Measurements from ENCODE around the gene HSP90AA1.
"Not testable (repeated sequence)": the region's sequence is repeated elsewhere in the genome, so short reads cannot be mapped to it uniquely, and the experiment has no call there.

Gene HSP90AA1

GRCh38 chr14:102086972-102087761 lies at the start of gene HSP90AA1:
Gene HSP90AA1, minus strand, starts transcription at chr14:102087044. Its CDS starts 666 bp downstream, at chr14:102086378.
- DNase-seq (ENCODE audit: low read depth in 2 of 2): peak; percentile 93 to 94

- not testable (repeated sequence) for DNase-seq (ENCODE audit: low read depth in 2 of 2)
These were observed 48.6 kb upstream of the HSP90AA1 start for GRCh38 chr14:102135456-102135855.

- DNase-seq (ENCODE audit: low read depth in 2 of 2): not testable (repeated sequence)
These were observed 47.9 kb upstream of the HSP90AA1 start for GRCh38 chr14:102134719-102135118.

DNA sequence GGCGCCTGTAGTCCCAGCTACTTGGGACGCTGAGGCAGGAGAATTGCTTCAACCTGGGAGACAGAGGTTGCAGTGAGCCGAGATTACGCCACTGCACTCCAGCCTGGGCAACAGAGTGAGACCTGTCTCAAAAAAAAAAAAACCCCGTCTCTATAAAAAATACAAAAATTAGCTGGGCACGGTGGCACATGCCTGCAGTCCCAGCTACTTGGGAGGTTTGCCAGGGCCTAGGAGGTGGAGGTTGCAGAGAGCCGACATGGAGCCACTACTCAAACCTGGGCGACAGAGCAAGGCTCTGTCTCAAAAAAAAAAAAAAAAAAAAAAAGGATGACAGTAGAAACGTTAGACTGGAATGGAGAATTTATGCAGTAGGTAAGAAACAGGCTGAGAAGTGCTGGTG lies 47.2 kb upstream of the HSP90AA1 start:
- not testable (repeated sequence) for DNase-seq (ENCODE audit: low read depth in 2 of 2)

DNA sequence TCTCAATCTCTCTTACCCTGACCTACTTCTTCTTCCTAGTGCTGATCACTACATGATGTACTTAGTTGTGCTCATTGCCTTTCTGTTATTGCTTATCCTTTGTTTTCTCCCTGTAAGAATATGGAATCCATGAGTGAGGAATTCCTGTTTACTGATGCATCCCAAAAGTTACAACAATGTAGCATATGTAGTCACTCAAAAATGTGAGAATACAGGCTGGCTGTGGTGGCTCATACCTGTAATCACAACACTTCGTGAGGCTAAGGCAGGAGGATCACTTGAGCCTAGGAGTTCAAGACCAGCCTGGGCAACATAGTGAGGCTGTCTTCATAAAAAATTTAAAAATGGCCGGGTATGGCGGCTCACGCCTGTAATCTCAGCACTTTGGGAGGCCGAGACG lies 44.9 kb upstream of the HSP90AA1 start:
- DNase-seq (ENCODE audit: low read depth in 2 of 2): no peak

DNA sequence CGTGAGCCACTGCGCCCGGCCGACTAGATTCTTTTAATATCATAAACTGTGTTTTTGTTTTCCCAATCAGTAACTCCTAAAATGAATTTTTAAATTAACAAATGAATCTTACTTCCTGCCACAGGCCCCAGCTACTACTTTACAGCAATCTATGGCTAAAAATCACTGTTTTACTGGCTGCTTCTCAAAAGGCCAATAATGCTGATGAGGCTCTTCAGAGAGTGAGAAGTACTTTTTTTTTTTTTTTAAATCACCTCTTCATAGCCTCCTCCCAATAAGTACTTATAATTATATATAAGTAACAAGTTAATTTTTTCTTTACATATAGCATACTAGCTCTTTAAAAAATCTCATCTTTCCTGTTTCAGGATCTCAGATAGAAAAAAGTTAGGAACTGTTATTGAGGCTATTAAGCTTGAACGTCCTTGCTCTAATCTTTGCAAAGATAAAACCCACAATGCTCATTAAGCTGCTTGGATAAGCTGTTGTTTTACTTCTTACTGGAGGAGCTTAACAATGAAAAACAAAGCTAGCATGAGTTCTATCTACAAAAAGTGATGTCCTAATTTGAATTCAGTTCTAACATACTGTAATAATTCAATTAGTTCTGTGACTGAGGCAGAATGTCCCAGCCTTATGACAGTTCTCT lies 40.1 kb upstream of the HSP90AA1 start:
- no peak for DNase-seq (ENCODE audit: low read depth in 2 of 2)

DNA sequence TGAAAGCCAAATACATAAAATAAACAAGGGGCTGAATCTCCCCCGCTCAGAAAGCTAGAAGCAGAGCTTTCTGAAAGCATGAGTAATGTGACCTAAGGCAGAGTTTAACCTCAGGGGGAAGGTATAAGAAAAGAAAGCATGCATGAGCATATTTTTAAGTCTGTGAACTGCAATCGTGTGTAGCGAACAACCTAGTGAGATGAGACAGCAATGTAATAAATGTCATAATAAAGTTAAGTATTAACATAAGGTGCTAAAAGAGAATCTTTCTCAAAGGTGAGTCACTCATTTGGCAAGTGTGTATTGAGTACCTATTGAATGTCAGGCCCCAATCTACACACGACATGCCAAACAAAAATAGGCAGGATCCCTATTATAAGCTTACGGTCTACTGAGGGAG lies 38.7 kb upstream of the HSP90AA1 start:
- DNase-seq (ENCODE audit: low read depth in 2 of 2): no peak

DNA sequence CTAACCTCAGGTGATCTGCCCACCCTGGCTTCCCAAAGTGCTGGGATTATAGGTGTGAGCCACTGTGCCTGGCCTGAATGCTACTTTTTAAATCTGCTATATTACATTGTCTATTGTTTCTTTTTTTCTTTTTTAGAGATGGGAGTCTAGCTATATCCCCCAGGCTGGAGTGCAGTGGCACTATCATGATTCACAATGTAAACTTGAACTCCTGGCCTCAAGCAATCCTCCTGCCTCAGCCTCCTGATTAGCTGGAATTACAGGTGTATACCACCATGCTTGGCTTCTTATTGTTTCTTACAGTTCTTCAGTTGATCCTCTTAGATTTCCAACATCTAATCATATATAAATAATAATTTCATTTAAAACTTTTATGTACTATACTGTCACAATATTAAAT lies 37.6 kb upstream of the HSP90AA1 start:
- no peak for DNase-seq (ENCODE audit: low read depth in 2 of 2)

GRCh38 chr14:102121567-102121966 lies 34.7 kb upstream of the HSP90AA1 start:
- DNase-seq (ENCODE audit: low read depth in 2 of 2): no peak

- no peak for DNase-seq (ENCODE audit: low read depth in 2 of 2)
These were observed 34.0 kb upstream of the HSP90AA1 start for GRCh38 chr14:102120888-102121287.

- DNase-seq (ENCODE audit: low read depth in 2 of 2): no peak
These were observed 31.0 kb upstream of the HSP90AA1 start for GRCh38 chr14:102117852-102118251.

GRCh38 chr14:102116361-102117180 lies 29.7 kb upstream of the HSP90AA1 start:
- no peak for DNase-seq (ENCODE audit: low read depth in 2 of 2)

DNA sequence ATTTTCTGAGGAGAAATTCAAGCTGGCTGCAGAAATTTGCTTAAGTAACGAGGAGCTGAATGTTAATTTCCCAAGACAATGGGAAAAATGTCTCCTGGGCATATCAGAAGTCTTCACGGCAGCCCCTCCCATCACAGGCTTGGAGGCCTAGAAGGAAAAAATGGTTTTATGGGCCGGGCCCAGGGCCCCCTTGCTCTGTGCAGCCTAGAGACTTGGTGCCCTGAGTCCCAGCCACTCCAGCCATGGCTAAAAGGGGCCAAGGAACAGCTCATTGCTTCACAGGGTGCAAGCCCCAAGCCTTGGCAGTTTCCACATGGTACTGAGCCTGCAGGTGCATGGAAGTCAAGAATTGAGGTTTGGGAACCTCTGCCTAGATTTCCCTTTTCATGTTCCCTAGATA lies 24.3 kb upstream of the HSP90AA1 start:
- DNase-seq (ENCODE audit: low read depth in 2 of 2): no peak

DNA sequence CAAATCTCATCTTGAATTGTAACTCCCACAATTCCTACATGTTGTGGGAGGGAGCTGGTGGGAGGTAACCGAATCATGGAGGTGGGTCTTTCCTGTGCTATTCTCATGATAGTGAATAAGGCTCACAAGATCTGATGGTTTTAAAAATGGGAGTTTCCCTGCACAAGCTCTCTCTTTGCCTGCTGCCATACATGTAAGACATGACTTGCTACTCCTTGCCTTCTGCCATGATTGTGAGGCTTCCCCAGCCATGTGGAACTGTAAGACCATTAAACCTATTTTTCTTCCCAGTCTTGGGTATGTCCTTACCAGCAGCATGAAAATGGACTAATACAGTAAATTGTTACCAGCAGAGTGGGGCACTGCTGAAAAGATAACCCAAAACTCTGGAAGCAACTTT lies 22.5 kb upstream of the HSP90AA1 start:
- not testable (repeated sequence) for DNase-seq (ENCODE audit: low read depth in 2 of 2)

GRCh38 chr14:102105369-102105768 lies 18.5 kb upstream of the HSP90AA1 start:
- no peak for DNase-seq (ENCODE audit: low read depth in 2 of 2)

- DNase-seq (ENCODE audit: low read depth in 2 of 2): no peak
These were observed 16.3 kb upstream of the HSP90AA1 start for GRCh38 chr14:102103062-102103695.

DNA sequence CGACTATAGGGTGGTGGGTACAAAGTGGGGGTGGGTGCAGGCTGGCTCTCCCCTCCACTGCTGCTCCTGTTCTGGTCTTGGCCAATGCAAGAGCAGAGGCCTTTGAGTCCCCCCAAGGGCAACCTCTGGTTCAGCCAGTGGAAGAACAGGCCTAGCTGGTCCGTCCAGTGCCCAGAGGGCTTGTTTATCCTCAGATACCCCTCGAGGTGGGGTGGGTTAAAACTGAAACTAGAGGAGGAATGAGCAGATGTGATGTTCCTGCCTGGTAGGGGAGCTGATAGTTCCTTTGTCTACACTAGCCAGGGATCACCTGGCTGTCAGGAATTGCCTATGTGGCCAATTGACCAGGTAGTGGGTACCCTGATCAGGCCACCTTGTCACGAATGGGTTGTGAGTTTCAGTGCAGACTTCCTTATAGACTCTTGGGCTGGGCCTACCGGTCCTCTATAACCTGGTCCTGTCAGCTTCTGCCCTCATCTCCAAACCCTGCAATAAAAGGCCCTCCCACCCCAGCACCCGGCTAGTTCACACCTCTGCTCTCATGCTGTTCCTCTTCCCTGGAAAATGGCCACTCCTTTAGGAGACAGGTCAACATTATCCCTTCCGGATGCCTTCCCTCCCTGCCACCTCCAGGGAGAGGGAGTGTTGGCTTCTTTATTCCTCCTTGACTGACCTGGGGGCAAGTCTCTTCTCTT lies 10.7 kb upstream of the HSP90AA1 start:
- DNase-seq (ENCODE audit: low read depth in 2 of 2): no peak

GRCh38 chr14:102096569-102097188 lies 9.8 kb upstream of the HSP90AA1 start:
- peak; percentile 36 to 72 for DNase-seq (ENCODE audit: low read depth in 2 of 2)

DNA sequence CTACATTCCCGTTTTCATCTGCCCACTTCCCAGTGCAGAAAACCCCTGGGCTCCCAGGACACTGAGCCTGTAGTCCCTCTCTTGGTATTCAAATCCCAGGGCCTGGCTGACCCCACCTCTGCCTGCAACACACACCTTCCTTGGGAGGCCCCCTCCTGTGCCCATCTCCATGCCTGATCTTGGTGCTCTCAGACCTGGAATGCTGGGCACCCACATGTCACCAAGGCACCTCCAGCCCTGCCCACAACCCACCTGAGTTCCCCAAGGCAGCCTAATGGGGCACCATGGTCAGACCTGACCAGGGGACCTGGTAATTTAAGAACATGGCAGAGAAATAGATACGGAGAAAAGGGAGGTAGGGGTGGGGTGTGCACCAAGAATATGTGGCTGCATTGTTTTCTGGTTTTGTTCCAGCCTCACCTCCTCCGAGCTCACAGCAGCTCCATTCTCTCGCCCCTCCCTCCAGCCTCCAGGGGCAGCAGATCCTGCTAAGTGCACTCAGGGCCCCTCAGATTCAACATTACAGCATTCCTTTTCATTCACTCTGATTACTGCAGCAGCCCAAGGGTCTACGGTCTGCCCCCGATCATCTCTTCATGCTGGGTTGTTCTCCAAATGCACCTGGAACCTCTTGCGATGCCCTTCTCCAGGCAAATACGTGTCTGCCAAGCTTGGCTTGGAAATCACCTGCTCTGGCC lies 9.2 kb upstream of the HSP90AA1 start:
- DNase-seq (ENCODE audit: low read depth in 2 of 2): no peak

GRCh38 chr14:102095231-102095870 lies 8.5 kb upstream of the HSP90AA1 start:
- DNase-seq (ENCODE audit: low read depth in 2 of 2): no peak
